Esophagus squamous epithelium (tissue), 4 donors: ENCODE measurements around the gene STXBP6.
"Not testable (repeated sequence)": the region's sequence is repeated elsewhere in the genome, so short reads cannot be mapped to it uniquely, and the experiment has no call there.

Experiments
- POLR2A ChIP-seq, 4 donors: fragments of 450-650 bp; IDR thresholded peaks; one replicate each; pipeline ENCODE4 v1.6.1; 2017; ENCODE audit warnings: antibody characterized with exemption in 4 of 4, mild to moderate bottlenecking in 4 of 4, moderate library complexity in 3 of 4
- TF ChIP-seq, protein P1 (sequence below), 6 experiments: fragments of 450-650 bp in 4 of 6; fragments of 200-600 bp in 2 of 6; sonication (generic) in 2 of 6; IDR thresholded peaks; one replicate each; pipeline ENCODE4 v1.5.1; 2016 to 2019; ENCODE audit warnings: antibody characterized with exemption in 6 of 6, mild to moderate bottlenecking in 4 of 6, moderate library complexity in 4 of 6

DNA sequence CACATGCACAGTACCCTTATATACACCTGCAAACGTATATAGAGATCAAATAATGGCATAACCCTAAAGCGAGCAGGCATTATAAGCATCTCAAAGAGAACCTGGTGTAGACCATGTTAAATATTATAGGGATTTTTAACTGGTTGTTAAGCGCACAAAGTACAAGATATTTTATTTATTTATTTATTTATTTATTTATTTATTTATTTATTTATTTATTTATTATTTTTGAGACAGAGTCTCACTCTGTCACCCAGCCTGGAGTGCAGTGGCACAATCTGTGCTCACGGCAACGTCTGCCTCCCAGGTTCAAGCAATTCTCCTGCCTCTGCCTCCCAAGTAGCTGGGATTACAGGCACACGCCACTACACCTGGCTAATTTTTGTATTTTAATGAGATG, 87.8 kb downstream of the STXBP6 start:
- TF ChIP-seq, protein P1, sequence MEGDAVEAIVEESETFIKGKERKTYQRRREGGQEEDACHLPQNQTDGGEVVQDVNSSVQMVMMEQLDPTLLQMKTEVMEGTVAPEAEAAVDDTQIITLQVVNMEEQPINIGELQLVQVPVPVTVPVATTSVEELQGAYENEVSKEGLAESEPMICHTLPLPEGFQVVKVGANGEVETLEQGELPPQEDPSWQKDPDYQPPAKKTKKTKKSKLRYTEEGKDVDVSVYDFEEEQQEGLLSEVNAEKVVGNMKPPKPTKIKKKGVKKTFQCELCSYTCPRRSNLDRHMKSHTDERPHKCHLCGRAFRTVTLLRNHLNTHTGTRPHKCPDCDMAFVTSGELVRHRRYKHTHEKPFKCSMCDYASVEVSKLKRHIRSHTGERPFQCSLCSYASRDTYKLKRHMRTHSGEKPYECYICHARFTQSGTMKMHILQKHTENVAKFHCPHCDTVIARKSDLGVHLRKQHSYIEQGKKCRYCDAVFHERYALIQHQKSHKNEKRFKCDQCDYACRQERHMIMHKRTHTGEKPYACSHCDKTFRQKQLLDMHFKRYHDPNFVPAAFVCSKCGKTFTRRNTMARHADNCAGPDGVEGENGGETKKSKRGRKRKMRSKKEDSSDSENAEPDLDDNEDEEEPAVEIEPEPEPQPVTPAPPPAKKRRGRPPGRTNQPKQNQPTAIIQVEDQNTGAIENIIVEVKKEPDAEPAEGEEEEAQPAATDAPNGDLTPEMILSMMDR (IDR thresholded peaks at IDR 0.05), result not testable (repeated sequence)
- TF ChIP-seq POLR2A (IDR thresholded peaks at IDR 0.05), result not testable (repeated sequence)
